GM19328 (cell line): ENCODE results near the gene TUBA4A.
A peak's percentile ranks its signal among the peaks of the same experiment; 100 is the strongest.

Experiments
- ATAC-seq: cut with Tn5 transposase; IDR thresholded peaks from one replicate; pipeline ENCODE4 v1.9.1; 2021; ENCODE audit warnings: mild to moderate bottlenecking, moderate library complexity; ENCODE audit not compliant: unreplicated experiment

TUBA4A gene

GRCh38 chr2:219244789-219245147, 8.9 kb downstream of the TUBA4A start:
- no peak for ATAC-seq

GRCh38 chr2:219243291-219243761, 10.4 kb downstream of the TUBA4A start:
- no peak for ATAC-seq

GRCh38 chr2:219234331-219234730, 19.4 kb downstream of the TUBA4A start:
- ATAC-seq: no peak

- ATAC-seq: no peak
These were observed 23.6 kb downstream of the TUBA4A start for GRCh38 chr2:219230059-219230540.

GRCh38 chr2:219229305-219230058, 24.2 kb downstream of the TUBA4A start, which contains the start of the genes ANKZF1 and ATG9A:
Gene ANKZF1 (plus strand): TSS chr2:219229806. CDS start chr2:219230258, 452 bp downstream.
Gene ATG9A (minus strand): TSS chr2:219229636. CDS start chr2:219228024, 1,612 bp downstream.
- ATAC-seq: peak; percentile 98

GRCh38 chr2:219228911-219229304, 24.8 kb downstream of the TUBA4A start:
- ATAC-seq: peak; percentile 6

GRCh38 chr2:219228041-219228910, 25.4 kb downstream of the TUBA4A start:
- ATAC-seq: no peak

GRCh38 chr2:219225350-219225749, 28.4 kb downstream of the TUBA4A start:
- no peak for ATAC-seq

- no peak for ATAC-seq
These were observed 29.7 kb downstream of the TUBA4A start for GRCh38 chr2:219223831-219224610.

- no peak for ATAC-seq
These were observed 31.7 kb downstream of the TUBA4A start for GRCh38 chr2:219221957-219222518.

GRCh38 chr2:219220652-219221402, 32.9 kb downstream of the TUBA4A start:
- no peak for ATAC-seq

GRCh38 chr2:219219784-219220532, 33.8 kb downstream of the TUBA4A start:
- ATAC-seq: no peak

- peak; percentile 67 for ATAC-seq
These were observed 34.7 kb downstream of the TUBA4A start, which contains the start of gene ABCB6 for GRCh38 chr2:219218732-219219701. Gene ABCB6 (minus strand): TSS chr2:219218958. CDS start chr2:219218673, 285 bp downstream.

- ATAC-seq: peak; percentile 28
These were observed 35.4 kb downstream of the TUBA4A start for GRCh38 chr2:219218217-219218731.

- no peak for ATAC-seq
These were observed 37.2 kb downstream of the TUBA4A start for GRCh38 chr2:219216535-219216915.

- ATAC-seq: no peak
These were observed 37.7 kb downstream of the TUBA4A start for GRCh38 chr2:219215871-219216534.

GRCh38 chr2:219214786-219215185, 38.9 kb downstream of the TUBA4A start:
- no peak for ATAC-seq
